GM10847 (cell line): ENCODE results near the gene UPF3B.
A peak's percentile ranks its signal among the peaks of the same experiment; 100 is the strongest.

ENCODE experiments used
- POLR2A ChIP-seq: IDR thresholded peaks from 2 replicates; pipeline ENCODE4 v1.6.1; 2011; ENCODE audit not compliant: insufficient read length; ENCODE audit errors: extremely low read depth

The UPF3B gene

GRCh38 chrX:119833905-119834304 lies 18.9 kb downstream of the UPF3B start:
- TF ChIP-seq POLR2A = no peak

- TF ChIP-seq POLR2A = no peak
Observed at GRCh38 chrX:119828446-119828845, 24.3 kb downstream of the UPF3B start.

- TF ChIP-seq POLR2A = no peak
Observed at GRCh38 chrX:119826399-119826959, 26.3 kb downstream of the UPF3B start.

- no peak for TF ChIP-seq POLR2A
Observed at GRCh38 chrX:119817130-119817690, 35.6 kb downstream of the UPF3B start.

- TF ChIP-seq POLR2A = no peak
Observed at GRCh38 chrX:119816300-119816699, 36.5 kb downstream of the UPF3B start.

- no peak for TF ChIP-seq POLR2A
Observed at GRCh38 chrX:119809185-119809666, 43.5 kb downstream of the UPF3B start.

GRCh38 chrX:119802546-119802945 lies 50.2 kb downstream of the UPF3B start:
- TF ChIP-seq POLR2A = no peak

- TF ChIP-seq POLR2A = no peak
Observed at GRCh38 chrX:119801253-119802221, 51.2 kb downstream of the UPF3B start.

- TF ChIP-seq POLR2A = peak; percentile 85
Observed at GRCh38 chrX:119791437-119792231, 61.1 kb downstream of the UPF3B start, which contains the start of gene RPL39. TSS of gene RPL39 (minus strand) at chrX:119791630. CDS start at chrX:119791576, 54 bp downstream.

- no peak for TF ChIP-seq POLR2A
Observed at GRCh38 chrX:119790977-119791436, 61.8 kb downstream of the UPF3B start.

- TF ChIP-seq POLR2A = no peak
Observed at GRCh38 chrX:119784747-119785446, 67.9 kb downstream of the UPF3B start.
